ENCODE results near the gene EDC3.
A peak's percentile ranks its signal among the peaks of the same experiment; 100 is the strongest.

EDC3 gene

DNA sequence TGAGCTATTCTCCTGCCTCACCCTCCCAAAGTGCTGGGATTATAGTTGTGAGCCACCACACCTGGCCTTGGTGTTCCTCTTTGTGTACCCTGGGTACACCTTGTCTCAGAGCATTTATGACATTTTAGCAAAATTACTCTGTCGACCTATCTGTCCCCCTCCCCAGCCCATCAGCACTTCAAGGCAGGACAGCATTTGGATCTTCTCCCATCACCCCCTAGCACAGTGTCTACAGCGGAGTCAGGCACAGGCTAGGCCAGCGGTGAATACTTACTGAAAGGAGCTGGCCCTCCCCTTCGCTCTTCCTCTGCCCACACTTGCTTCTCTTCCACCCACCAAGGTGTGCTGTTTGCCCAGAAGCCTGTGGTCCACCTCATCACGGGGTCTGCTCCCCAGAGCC, 100.6 kb downstream of the EDC3 start:
- Histone ChIP-seq H3K9ac (ENCODE audit: low read length) (no peak overlapping the region), H2BK5ac (ENCODE audit: low read length) (no peak overlapping the region), H3K79me2 (ENCODE audit: control insufficient read depth, insufficient read depth, low read length) (no peaks in the 10 kb centered on the region), H3K4me1 (ENCODE audit: control insufficient read depth, low read depth, low read length) (peaks cover 3% of the 10 kb centered on the region), H3K23ac (ENCODE audit: low read length) (no peak overlapping the region), H2BK120ac (ENCODE audit: low read depth, low read length) (no peak overlapping the region), H3K4ac (ENCODE audit: low read depth, low read length) (no peak overlapping the region), H3K36me3 (ENCODE audit: control insufficient read depth, insufficient read depth, low read length) (peaks cover 5% of the 10 kb centered on the region), H3K18ac (ENCODE audit: low read length) (no peak overlapping the region), H3K4me2 (ENCODE audit: low read length) (no peak overlapping the region), H3K4me3 (ENCODE audit: low read length) (no peak overlapping the region), H2BK15ac (replicated peaks; ENCODE audit: low read depth) (no peak overlapping the region), H4K5ac (ENCODE audit: low read length) (no peak overlapping the region), H3K79me1 (ENCODE audit: low read length) (no peaks in the 10 kb centered on the region), H3K56ac (ENCODE audit: low read length) (no peak overlapping the region), H4K8ac (ENCODE audit: low read depth, low read length) (no peak overlapping the region), H3K27me3 (ENCODE audit: insufficient read depth, low read length, poor library complexity) (no peaks in the 10 kb centered on the region), H3K27ac (ENCODE audit: low read depth, low read length) (no peak overlapping the region), H2AK5ac (ENCODE audit: low read length) (no peak overlapping the region)
- no peak for DNase-seq
- no CpG with 5 or more reads among the region's 5 CpGs for WGBS (ENCODE audit: extremely low coverage, insufficient coverage, low lambda C conversion rate)

DNA sequence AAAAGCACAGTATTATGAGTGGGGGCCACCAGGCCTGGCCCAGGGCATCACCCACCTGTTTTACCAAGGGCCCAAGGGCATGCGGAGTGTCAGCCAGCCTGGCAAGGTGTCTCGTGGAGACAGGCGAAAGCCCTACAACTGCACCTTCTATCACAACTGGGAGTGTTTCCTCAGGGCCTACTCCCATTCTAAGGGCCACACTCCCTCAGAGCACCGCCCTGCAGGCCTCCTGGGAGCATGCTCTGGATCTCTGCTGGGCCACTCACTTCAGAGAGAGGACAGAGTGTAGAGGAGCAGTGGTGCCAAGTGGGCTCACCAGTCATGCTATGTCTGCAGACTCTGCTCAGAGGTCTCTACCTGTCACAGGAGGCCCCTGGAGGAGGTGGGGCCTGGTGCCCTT, 101.4 kb downstream of the EDC3 start:
- H3K4me3 ChIP-seq (ENCODE audit: low read length): no peak overlapping the region
- no peak overlapping the region for H3K18ac ChIP-seq (ENCODE audit: low read length)
- H3K4ac ChIP-seq (ENCODE audit: low read depth, low read length): no peak overlapping the region
- no CpG with 5 or more reads among the region's 4 CpGs for WGBS (ENCODE audit: extremely low coverage, insufficient coverage, low lambda C conversion rate)
- no peak overlapping the region for H3K23ac ChIP-seq (ENCODE audit: low read length)
- no peak overlapping the region for H4K8ac ChIP-seq (ENCODE audit: low read depth, low read length)
- no peak overlapping the region for H3K27ac ChIP-seq (ENCODE audit: low read depth, low read length)
- no peak overlapping the region for H3K56ac ChIP-seq (ENCODE audit: low read length)
- H3K79me2 ChIP-seq (ENCODE audit: control insufficient read depth, insufficient read depth, low read length): no peaks in the 10 kb centered on the region
- H4K5ac ChIP-seq (ENCODE audit: low read length): no peak overlapping the region
- no peak overlapping the region for H2AK5ac ChIP-seq (ENCODE audit: low read length)
- peaks cover 4% of the 10 kb centered on the region for H3K4me1 ChIP-seq (ENCODE audit: control insufficient read depth, low read depth, low read length)
- no peak overlapping the region for H2BK5ac ChIP-seq (ENCODE audit: low read length)
- no peak overlapping the region for H2BK120ac ChIP-seq (ENCODE audit: low read depth, low read length)
- H3K9ac ChIP-seq (ENCODE audit: low read length): no peak overlapping the region
- peaks cover 2% of the 10 kb centered on the region for H3K79me1 ChIP-seq (ENCODE audit: low read length)
- no peak overlapping the region for H3K4me2 ChIP-seq (ENCODE audit: low read length)
- H2BK15ac ChIP-seq (replicated peaks; ENCODE audit: low read depth): no peak overlapping the region
- DNase-seq: no peak
- H3K36me3 ChIP-seq (ENCODE audit: control insufficient read depth, insufficient read depth, low read length): peaks cover 6% of the 10 kb centered on the region
- no peaks in the 10 kb centered on the region for H3K27me3 ChIP-seq (ENCODE audit: insufficient read depth, low read length, poor library complexity)

DNA sequence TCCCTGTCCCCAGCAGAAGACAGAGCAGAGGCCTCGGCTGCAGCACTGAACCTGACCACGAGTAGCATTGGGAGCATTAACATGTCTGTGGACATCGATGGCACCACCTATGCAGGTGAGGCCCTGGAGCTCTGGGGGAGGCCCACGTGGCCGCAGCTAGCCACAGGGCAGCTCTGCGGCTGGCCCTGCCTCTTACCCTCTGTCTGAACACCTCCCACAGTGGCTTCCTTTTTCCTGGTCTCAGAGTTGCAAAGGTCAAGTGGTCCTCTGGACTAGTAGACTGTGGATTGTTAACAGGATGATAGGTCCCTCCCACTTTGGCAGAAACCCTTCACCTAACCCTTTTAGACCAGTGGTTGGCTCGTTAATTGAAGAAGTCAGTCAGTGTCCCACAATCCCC, 102.7 kb downstream of the EDC3 start:
- no peak for DNase-seq
- Histone ChIP-seq H3K4me3 (ENCODE audit: low read length) (no peak overlapping the region), H2AK5ac (ENCODE audit: low read length) (no peak overlapping the region), H3K36me3 (ENCODE audit: control insufficient read depth, insufficient read depth, low read length) (peaks cover 7% of the 10 kb centered on the region), H4K8ac (ENCODE audit: low read depth, low read length) (no peak overlapping the region), H2BK15ac (replicated peaks; ENCODE audit: low read depth) (no peak overlapping the region), H3K23ac (ENCODE audit: low read length) (no peak overlapping the region), H4K5ac (ENCODE audit: low read length) (no peak overlapping the region), H2BK5ac (ENCODE audit: low read length) (no peak overlapping the region), H3K4me2 (ENCODE audit: low read length) (no peak overlapping the region), H3K27ac (ENCODE audit: low read depth, low read length) (no peak overlapping the region), H3K4me1 (ENCODE audit: control insufficient read depth, low read depth, low read length) (peaks cover 8% of the 10 kb centered on the region), H3K79me2 (ENCODE audit: control insufficient read depth, insufficient read depth, low read length) (no peaks in the 10 kb centered on the region), H3K18ac (ENCODE audit: low read length) (no peak overlapping the region), H3K79me1 (ENCODE audit: low read length) (peaks cover 4% of the 10 kb centered on the region), H3K56ac (ENCODE audit: low read length) (no peak overlapping the region), H3K9ac (ENCODE audit: low read length) (no peak overlapping the region), H3K27me3 (ENCODE audit: insufficient read depth, low read length, poor library complexity) (no peaks in the 10 kb centered on the region), H2BK120ac (ENCODE audit: low read depth, low read length) (no peak overlapping the region), H3K4ac (ENCODE audit: low read depth, low read length) (no peak overlapping the region)
- WGBS (ENCODE audit: extremely low coverage, insufficient coverage, low lambda C conversion rate): no CpG with 5 or more reads among the region's 7 CpGs

GRCh38 chr15:74592222-74592621, 103.6 kb downstream of the EDC3 start:
- Histone ChIP-seq H3K79me2 (ENCODE audit: control insufficient read depth, insufficient read depth, low read length) (no peaks in the 10 kb centered on the region), H3K36me3 (ENCODE audit: control insufficient read depth, insufficient read depth, low read length) (peaks cover 7% of the 10 kb centered on the region), H3K4me2 (ENCODE audit: low read length) (no peak overlapping the region), H3K4ac (ENCODE audit: low read depth, low read length) (no peak overlapping the region), H4K5ac (ENCODE audit: low read length) (no peak overlapping the region), H3K27me3 (ENCODE audit: insufficient read depth, low read length, poor library complexity) (no peaks in the 10 kb centered on the region), H3K23ac (ENCODE audit: low read length) (no peak overlapping the region), H3K18ac (ENCODE audit: low read length) (no peak overlapping the region), H2BK15ac (replicated peaks; ENCODE audit: low read depth) (no peak overlapping the region), H3K56ac (ENCODE audit: low read length) (no peak overlapping the region), H2BK120ac (ENCODE audit: low read depth, low read length) (no peak overlapping the region), H3K27ac (ENCODE audit: low read depth, low read length) (no peak overlapping the region), H3K4me3 (ENCODE audit: low read length) (no peak overlapping the region), H4K8ac (ENCODE audit: low read depth, low read length) (no peak overlapping the region), H3K79me1 (ENCODE audit: low read length) (peaks cover 4% of the 10 kb centered on the region), H3K4me1 (ENCODE audit: control insufficient read depth, low read depth, low read length) (peaks cover 9% of the 10 kb centered on the region), H2AK5ac (ENCODE audit: low read length) (no peak overlapping the region), H2BK5ac (ENCODE audit: low read length) (no peak overlapping the region), H3K9ac (ENCODE audit: low read length) (no peak overlapping the region)
- no CpG with 5 or more reads among the region's 3 CpGs for WGBS (ENCODE audit: extremely low coverage, insufficient coverage, low lambda C conversion rate)
- DNase-seq: peak; percentile 86

DNA sequence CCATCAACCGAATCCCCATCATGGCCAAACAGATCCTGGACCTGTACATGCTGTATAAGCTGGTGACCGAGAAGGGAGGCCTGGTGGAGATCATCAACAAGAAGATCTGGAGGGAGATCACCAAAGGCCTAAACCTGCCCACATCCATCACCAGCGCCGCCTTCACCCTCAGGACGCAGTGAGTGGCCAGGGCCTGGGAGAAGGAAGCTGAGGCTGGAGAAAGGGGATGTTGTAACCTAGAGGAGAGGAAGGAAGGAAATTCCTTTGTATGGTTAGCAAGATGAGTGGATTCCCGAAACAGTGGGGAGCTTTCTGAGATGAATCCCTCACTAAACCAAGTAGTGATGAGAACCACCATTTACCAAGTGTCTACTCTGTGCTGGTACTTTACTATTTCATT, 106.0 kb downstream of the EDC3 start:
- no peaks in the 10 kb centered on the region for H3K79me2 ChIP-seq (ENCODE audit: control insufficient read depth, insufficient read depth, low read length)
- H3K23ac ChIP-seq (ENCODE audit: low read length): no peak overlapping the region
- peaks cover 14% of the 10 kb centered on the region for H3K79me1 ChIP-seq (ENCODE audit: low read length)
- peaks cover 7% of the 10 kb centered on the region for H3K36me3 ChIP-seq (ENCODE audit: control insufficient read depth, insufficient read depth, low read length)
- H2BK120ac ChIP-seq (ENCODE audit: low read depth, low read length): no peak overlapping the region
- H3K18ac ChIP-seq (ENCODE audit: low read length): no peak overlapping the region
- no peak overlapping the region for H2BK15ac ChIP-seq (replicated peaks; ENCODE audit: low read depth)
- H3K4me1 ChIP-seq (ENCODE audit: control insufficient read depth, low read depth, low read length): peaks cover 9% of the 10 kb centered on the region
- no peak overlapping the region for H3K4me2 ChIP-seq (ENCODE audit: low read length)
- peak; percentile 49 for DNase-seq
- no peak overlapping the region for H2AK5ac ChIP-seq (ENCODE audit: low read length)
- H4K5ac ChIP-seq (ENCODE audit: low read length): no peak overlapping the region
- no peak overlapping the region for H3K4me3 ChIP-seq (ENCODE audit: low read length)
- no peak overlapping the region for H4K8ac ChIP-seq (ENCODE audit: low read depth, low read length)
- no peak overlapping the region for H3K27ac ChIP-seq (ENCODE audit: low read depth, low read length)
- no CpG with 5 or more reads among the region's 6 CpGs for WGBS (ENCODE audit: extremely low coverage, insufficient coverage, low lambda C conversion rate)
- H3K9ac ChIP-seq (ENCODE audit: low read length): no peak overlapping the region
- no peak overlapping the region for H3K4ac ChIP-seq (ENCODE audit: low read depth, low read length)
- H3K27me3 ChIP-seq (ENCODE audit: insufficient read depth, low read length, poor library complexity): no peaks in the 10 kb centered on the region
- no peak overlapping the region for H3K56ac ChIP-seq (ENCODE audit: low read length)
- H2BK5ac ChIP-seq (ENCODE audit: low read length): no peak overlapping the region

DNA sequence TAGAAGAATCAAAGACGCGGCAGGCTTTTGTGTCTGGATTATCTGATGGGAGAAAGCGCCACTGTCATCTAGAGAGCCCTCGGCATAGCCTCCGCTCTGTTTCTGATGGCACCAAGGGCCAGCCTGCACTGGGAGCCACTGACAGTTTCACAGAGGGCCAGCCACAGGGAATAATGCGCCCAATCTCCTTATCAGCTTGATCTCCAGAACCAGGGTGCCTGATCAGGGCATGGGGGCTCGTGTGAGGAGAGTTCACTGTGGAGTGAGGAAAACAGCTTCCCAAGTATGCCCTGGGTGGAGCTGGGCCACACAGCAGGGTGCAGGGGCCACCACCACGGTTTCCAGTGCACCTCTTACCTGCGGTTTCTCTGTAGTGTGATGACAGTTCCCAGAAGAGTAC, 110.0 kb downstream of the EDC3 start:
- H2BK15ac ChIP-seq (replicated peaks; ENCODE audit: low read depth): no peak overlapping the region
- H3K36me3 ChIP-seq (ENCODE audit: control insufficient read depth, insufficient read depth, low read length): peaks cover 4% of the 10 kb centered on the region
- H3K9ac ChIP-seq (ENCODE audit: low read length): no peak overlapping the region
- H3K27ac ChIP-seq (ENCODE audit: low read depth, low read length): no peak overlapping the region
- H3K4me3 ChIP-seq (ENCODE audit: low read length): no peak overlapping the region
- no peak overlapping the region for H2BK5ac ChIP-seq (ENCODE audit: low read length)
- no peak overlapping the region for H3K4me2 ChIP-seq (ENCODE audit: low read length)
- H4K8ac ChIP-seq (ENCODE audit: low read depth, low read length): no peak overlapping the region
- H2BK120ac ChIP-seq (ENCODE audit: low read depth, low read length): no peak overlapping the region
- H3K4ac ChIP-seq (ENCODE audit: low read depth, low read length): no peak overlapping the region
- WGBS (ENCODE audit: extremely low coverage, insufficient coverage, low lambda C conversion rate): no CpG with 5 or more reads among the region's 9 CpGs
- peaks cover 9% of the 10 kb centered on the region for H3K4me1 ChIP-seq (ENCODE audit: control insufficient read depth, low read depth, low read length)
- H3K79me1 ChIP-seq (ENCODE audit: low read length): peaks cover 20% of the 10 kb centered on the region
- no peak overlapping the region for H3K56ac ChIP-seq (ENCODE audit: low read length)
- H2AK5ac ChIP-seq (ENCODE audit: low read length): no peak overlapping the region
- H4K5ac ChIP-seq (ENCODE audit: low read length): no peak overlapping the region
- H3K79me2 ChIP-seq (ENCODE audit: control insufficient read depth, insufficient read depth, low read length): peaks cover 1% of the 10 kb centered on the region
- H3K18ac ChIP-seq (ENCODE audit: low read length): no peak overlapping the region
- no peak for DNase-seq
- H3K27me3 ChIP-seq (ENCODE audit: insufficient read depth, low read length, poor library complexity): no peaks in the 10 kb centered on the region
- no peak overlapping the region for H3K23ac ChIP-seq (ENCODE audit: low read length)
